IPS-18a (cell line): ENCODE measurements around the gene AKAP5.

Source experiments
- H3K27ac ChIP-seq: one replicate; pipeline ENCODE4 v1.5.1; 2013; ENCODE audit warnings: low read length
- H3K27me3 ChIP-seq: one replicate; pipeline ENCODE4 v1.6.1; 2013; ENCODE audit warnings: mild to moderate bottlenecking, low read length; ENCODE audit not compliant: control insufficient read depth, insufficient read depth
- H3K36me3 ChIP-seq: one replicate; pipeline ENCODE4 v1.6.1; 2013; ENCODE audit warnings: low read depth, low read length; ENCODE audit not compliant: control insufficient read depth
- H3K4me1 ChIP-seq: one replicate; pipeline ENCODE4 v1.6.1; 2013; ENCODE audit warnings: low read depth, low read length; ENCODE audit not compliant: control insufficient read depth
- H3K4me3 ChIP-seq: one replicate; pipeline ENCODE4 v1.5.1; 2013; ENCODE audit warnings: low read length
- H3K9ac ChIP-seq: one replicate; pipeline ENCODE4 v1.6.1; 2013; ENCODE audit warnings: mild to moderate bottlenecking, low read length, moderate library complexity
- H3K9me3 ChIP-seq: one replicate; pipeline ENCODE4 v1.6.1; 2013; ENCODE audit warnings: low read depth, low read length; ENCODE audit not compliant: control insufficient read depth

Gene AKAP5

GRCh38 chr14:64463873-64464272 lies 1.4 kb upstream of the AKAP5 start:
- H3K9ac ChIP-seq = no peak overlapping the region
- H3K9me3 ChIP-seq = no peaks in the 10 kb centered on the region
- no peak overlapping the region for H3K4me3 ChIP-seq

GRCh38 chr14:64464651-64465050 lies 648 bp upstream of the AKAP5 start:
- H3K27me3 ChIP-seq = peaks cover 17% of the 10 kb centered on the region
- H3K4me3 ChIP-seq = peak overlapping the region; percentile 77
- no peaks in the 10 kb centered on the region for H3K9me3 ChIP-seq
- peaks cover 13% of the 10 kb centered on the region for H3K4me1 ChIP-seq
- no peak overlapping the region for H3K27ac ChIP-seq
- H3K36me3 ChIP-seq = peaks cover 4% of the 10 kb centered on the region
- peak overlapping the region; percentile 55 for H3K9ac ChIP-seq

More at GRCh38 chr14:64463873-64464272, 1.4 kb upstream of the AKAP5 start:
- no peak overlapping the region for H3K27ac ChIP-seq
- peaks cover 11% of the 10 kb centered on the region for H3K36me3 ChIP-seq
- peaks cover 17% of the 10 kb centered on the region for H3K27me3 ChIP-seq
- peaks cover 13% of the 10 kb centered on the region for H3K4me1 ChIP-seq

GRCh38 chr14:64465831-64466554 lies 694 bp downstream of the AKAP5 start:
- peak overlapping the region; percentile 50 for H3K9ac ChIP-seq

GRCh38 chr14:64467101-64467500 lies 1.8 kb downstream of the AKAP5 start:
- Histone ChIP-seq H3K9me3 (no peaks in the 10 kb centered on the region), H3K27ac (no peak overlapping the region)

More at GRCh38 chr14:64465831-64466554, 694 bp downstream of the AKAP5 start:
- Histone ChIP-seq H3K4me3 (peak overlapping the region; percentile 77), H3K4me1 (peaks cover 13% of the 10 kb centered on the region), H3K27ac (no peak overlapping the region), H3K36me3 (no peaks in the 10 kb centered on the region), H3K27me3 (peaks cover 17% of the 10 kb centered on the region), H3K9me3 (no peaks in the 10 kb centered on the region)

GRCh38 chr14:64467566-64467965 lies 2.3 kb downstream of the AKAP5 start:
- H3K36me3 ChIP-seq = no peaks in the 10 kb centered on the region
- H3K4me3 ChIP-seq = no peak overlapping the region
- no peaks in the 10 kb centered on the region for H3K9me3 ChIP-seq
- peaks cover 17% of the 10 kb centered on the region for H3K27me3 ChIP-seq
- no peak overlapping the region for H3K27ac ChIP-seq
- peaks cover 13% of the 10 kb centered on the region for H3K4me1 ChIP-seq
- H3K9ac ChIP-seq = no peak overlapping the region

More at GRCh38 chr14:64467101-64467500, 1.8 kb downstream of the AKAP5 start:
- Histone ChIP-seq H3K27me3 (peaks cover 17% of the 10 kb centered on the region), H3K4me3 (no peak overlapping the region), H3K9ac (no peak overlapping the region), H3K36me3 (no peaks in the 10 kb centered on the region), H3K4me1 (peaks cover 13% of the 10 kb centered on the region)

- no peaks in the 10 kb centered on the region for H3K36me3 ChIP-seq
- H3K27ac ChIP-seq = no peak overlapping the region
- H3K4me3 ChIP-seq = no peak overlapping the region
- peaks cover 17% of the 10 kb centered on the region for H3K27me3 ChIP-seq
- H3K9ac ChIP-seq = no peak overlapping the region
- peaks cover 13% of the 10 kb centered on the region for H3K4me1 ChIP-seq
- H3K9me3 ChIP-seq = no peaks in the 10 kb centered on the region
These were observed 3.2 kb downstream of the AKAP5 start for GRCh38 chr14:64468451-64468850.

GRCh38 chr14:64474041-64474440 lies 8.7 kb downstream of the AKAP5 start:
- Histone ChIP-seq H3K36me3 (no peaks in the 10 kb centered on the region), H3K27ac (no peak overlapping the region), H3K4me3 (no peak overlapping the region), H3K9ac (no peak overlapping the region), H3K9me3 (no peaks in the 10 kb centered on the region), H3K4me1 (no peaks in the 10 kb centered on the region), H3K27me3 (no peaks in the 10 kb centered on the region)

GRCh38 chr14:64474698-64475097 lies 9.4 kb downstream of the AKAP5 start:
- H3K36me3 ChIP-seq = no peaks in the 10 kb centered on the region
- no peak overlapping the region for H3K4me3 ChIP-seq
- H3K9ac ChIP-seq = no peak overlapping the region
- H3K27ac ChIP-seq = no peak overlapping the region
- no peaks in the 10 kb centered on the region for H3K27me3 ChIP-seq
- H3K4me1 ChIP-seq = no peaks in the 10 kb centered on the region
- no peaks in the 10 kb centered on the region for H3K9me3 ChIP-seq

- Histone ChIP-seq H3K27me3 (no peaks in the 10 kb centered on the region), H3K9me3 (no peaks in the 10 kb centered on the region), H3K27ac (no peak overlapping the region), H3K9ac (no peak overlapping the region), H3K4me1 (no peaks in the 10 kb centered on the region), H3K36me3 (no peaks in the 10 kb centered on the region), H3K4me3 (no peak overlapping the region)
These were observed 10.4 kb downstream of the AKAP5 start for GRCh38 chr14:64475585-64476273.

- Histone ChIP-seq H3K9me3 (no peaks in the 10 kb centered on the region), H3K4me1 (no peaks in the 10 kb centered on the region), H3K27me3 (no peaks in the 10 kb centered on the region), H3K27ac (no peak overlapping the region), H3K4me3 (no peak overlapping the region), H3K9ac (no peak overlapping the region), H3K36me3 (no peaks in the 10 kb centered on the region)
These were observed 11.1 kb downstream of the AKAP5 start for GRCh38 chr14:64476438-64476837.

- H3K27ac ChIP-seq = no peak overlapping the region
- no peak overlapping the region for H3K9ac ChIP-seq
- H3K27me3 ChIP-seq = no peaks in the 10 kb centered on the region
- no peaks in the 10 kb centered on the region for H3K4me1 ChIP-seq
- H3K4me3 ChIP-seq = no peak overlapping the region
- no peaks in the 10 kb centered on the region for H3K36me3 ChIP-seq
- no peaks in the 10 kb centered on the region for H3K9me3 ChIP-seq
These were observed 13.4 kb downstream of the AKAP5 start for GRCh38 chr14:64478634-64479250.
